ENCODE data around the gene LOXL1. TPM values are rescaled to one million over a fixed set of nuclear protein-coding genes. Genes with fewer than 3 reads are reported as not detected.
"Not testable (repeated sequence)": the region's sequence is repeated elsewhere in the genome, so short reads cannot be mapped to it uniquely, and the experiment has no call there.

LOXL1 gene
- total RNA-seq, 1 donor from 2014 or later = 0.13 TPM

DNA sequence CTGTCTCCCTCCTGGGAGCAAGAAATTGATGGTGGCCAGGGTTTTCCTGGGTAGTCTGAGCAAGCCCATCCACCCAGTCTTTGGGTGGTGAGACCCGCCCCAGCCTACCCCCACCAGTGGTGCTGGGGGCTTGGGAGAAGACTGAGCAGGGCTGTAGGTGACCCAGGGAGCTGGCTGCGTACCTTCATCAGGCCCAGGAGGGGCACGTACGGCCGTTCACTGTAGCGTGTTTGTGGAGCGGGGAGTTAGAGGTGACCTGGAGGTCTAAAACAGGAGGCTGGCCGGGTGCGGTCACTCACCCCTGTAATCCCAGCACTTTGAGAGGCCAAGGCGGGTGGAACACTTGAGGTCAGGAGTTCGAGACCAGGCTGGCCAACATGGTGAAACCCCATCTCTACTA lies 11.5 kb downstream of the LOXL1 start:
- no peak for DNase-seq (ENCODE audit: low read depth in 2 of 2)

DNA sequence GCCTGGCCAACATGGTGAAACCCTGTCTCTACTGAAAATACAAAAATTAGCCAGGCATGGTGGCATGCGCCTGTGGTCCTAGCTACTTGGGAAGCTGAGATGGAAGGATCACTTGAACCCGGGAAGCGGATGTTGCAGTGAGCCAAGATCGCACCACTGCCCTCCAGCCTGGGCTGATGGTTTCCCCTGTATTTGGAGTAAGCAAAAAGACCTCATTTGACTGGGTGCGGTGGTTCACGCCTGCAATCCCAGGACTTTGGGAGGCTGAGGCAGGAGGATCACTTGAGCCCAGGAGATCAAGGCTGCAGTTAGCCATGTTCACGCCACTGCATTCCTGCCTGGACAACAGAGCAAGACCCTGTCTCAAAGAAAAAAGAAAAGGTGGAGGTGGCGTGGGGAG lies 12.3 kb downstream of the LOXL1 start:
- DNase-seq (ENCODE audit: low read depth in 2 of 2) = not testable (repeated sequence)

DNA sequence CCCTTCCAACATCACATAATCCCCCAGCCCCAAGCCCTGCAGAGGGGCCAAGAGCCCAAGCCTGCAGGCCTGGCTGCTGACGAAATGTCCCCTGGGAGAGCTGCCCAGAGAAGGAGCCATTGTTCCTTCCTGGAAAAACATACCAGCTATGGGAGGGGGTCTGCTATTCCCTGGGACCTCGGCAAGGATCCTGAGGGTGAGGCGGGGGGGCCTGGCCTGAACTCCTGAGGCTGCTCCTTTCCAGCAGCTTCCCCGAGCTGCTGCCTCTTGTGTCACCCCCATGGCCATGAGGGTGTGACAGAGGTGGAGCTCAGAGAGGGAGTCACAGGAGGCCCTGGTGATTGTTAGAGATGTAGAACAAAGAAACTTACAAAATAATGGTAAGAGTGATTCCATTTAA lies 12.9 kb downstream of the LOXL1 start:
- no peak for DNase-seq (ENCODE audit: low read depth in 2 of 2)

DNA sequence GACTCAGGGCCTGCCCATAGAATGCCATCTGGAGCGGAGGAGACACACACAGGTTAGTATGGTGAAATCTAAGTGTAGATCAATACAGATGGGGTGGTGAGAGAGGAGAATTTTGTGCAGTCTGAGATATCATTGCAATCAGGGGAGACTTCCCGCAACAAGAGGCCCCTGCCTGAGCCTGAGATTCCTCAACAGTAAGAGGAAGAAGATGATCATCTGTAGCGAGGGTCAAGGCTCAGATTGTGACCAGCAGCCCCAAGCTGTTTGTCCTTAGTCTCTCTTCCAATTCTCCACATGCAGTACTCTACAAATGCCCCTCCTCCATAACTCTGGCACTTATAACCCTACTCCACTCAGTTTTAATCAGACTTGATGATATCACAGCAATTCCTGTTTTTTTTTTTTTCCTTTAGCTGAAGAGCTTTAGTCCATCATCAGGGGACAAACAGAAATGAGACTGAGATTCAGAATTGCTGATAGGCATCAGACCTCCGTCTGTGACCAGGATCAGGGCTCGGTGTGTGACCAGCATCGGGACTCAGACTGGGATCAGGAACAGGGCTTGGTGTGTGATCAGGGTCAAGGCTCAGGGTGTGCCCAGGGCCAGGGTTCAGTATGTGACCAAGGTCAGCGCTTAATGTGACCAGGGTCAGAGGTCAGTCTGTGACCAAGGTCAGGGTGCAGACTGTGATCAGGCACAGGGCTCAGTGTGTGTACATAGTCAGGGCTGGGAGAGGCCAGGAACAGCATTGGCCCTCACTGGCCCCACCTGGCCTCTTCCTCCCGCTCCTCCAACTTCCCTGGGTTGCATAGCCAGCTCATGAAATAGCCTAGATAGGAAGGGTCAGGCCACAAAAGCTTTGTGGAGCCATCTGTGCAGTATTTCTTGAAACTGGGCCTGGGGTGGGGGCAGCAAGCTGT lies 14.1 kb downstream of the LOXL1 start:
- no peak for DNase-seq (ENCODE audit: low read depth in 2 of 2)

DNA sequence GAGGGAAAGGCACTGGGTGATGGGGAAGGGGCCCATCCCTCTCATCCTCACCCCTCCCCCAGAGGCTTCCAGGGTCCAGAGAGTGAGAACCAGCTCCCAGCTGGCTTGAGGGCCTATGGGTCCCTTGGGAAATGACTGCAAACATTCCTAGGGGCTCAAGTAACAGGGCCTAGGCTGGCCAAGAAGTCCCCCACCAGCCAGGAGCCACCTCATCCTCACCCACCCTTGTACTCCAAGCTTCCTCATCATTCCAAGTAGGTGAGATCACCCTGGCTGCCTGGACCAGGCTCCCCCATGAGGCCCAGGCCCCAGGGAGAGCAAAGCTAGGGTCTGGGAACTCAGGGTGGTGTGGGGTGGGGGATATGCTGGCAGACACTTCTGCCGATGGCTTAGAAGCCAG lies 14.8 kb downstream of the LOXL1 start:
- no peak for DNase-seq (ENCODE audit: low read depth in 2 of 2)

DNA sequence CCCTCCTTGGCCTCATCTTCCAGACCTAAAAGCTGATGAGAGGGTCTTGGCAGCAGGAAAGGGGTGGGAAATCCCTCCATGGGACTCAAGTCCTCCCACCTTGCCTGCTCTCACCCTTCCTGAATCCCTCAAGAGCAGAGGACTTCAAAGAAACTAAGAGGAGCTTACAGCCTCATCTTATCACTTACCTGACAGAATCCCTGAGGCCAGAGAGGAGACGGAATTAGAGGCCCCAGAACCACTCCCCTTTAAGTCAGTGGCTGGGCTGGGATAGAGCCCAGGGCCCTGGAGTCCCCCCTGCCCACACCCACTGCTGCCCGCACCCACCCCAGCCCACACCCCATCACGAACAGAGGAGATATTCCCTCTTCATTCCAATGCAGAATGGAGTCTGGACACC lies 15.2 kb downstream of the LOXL1 start:
- DNase-seq (ENCODE audit: low read depth in 2 of 2) = no peak

DNA sequence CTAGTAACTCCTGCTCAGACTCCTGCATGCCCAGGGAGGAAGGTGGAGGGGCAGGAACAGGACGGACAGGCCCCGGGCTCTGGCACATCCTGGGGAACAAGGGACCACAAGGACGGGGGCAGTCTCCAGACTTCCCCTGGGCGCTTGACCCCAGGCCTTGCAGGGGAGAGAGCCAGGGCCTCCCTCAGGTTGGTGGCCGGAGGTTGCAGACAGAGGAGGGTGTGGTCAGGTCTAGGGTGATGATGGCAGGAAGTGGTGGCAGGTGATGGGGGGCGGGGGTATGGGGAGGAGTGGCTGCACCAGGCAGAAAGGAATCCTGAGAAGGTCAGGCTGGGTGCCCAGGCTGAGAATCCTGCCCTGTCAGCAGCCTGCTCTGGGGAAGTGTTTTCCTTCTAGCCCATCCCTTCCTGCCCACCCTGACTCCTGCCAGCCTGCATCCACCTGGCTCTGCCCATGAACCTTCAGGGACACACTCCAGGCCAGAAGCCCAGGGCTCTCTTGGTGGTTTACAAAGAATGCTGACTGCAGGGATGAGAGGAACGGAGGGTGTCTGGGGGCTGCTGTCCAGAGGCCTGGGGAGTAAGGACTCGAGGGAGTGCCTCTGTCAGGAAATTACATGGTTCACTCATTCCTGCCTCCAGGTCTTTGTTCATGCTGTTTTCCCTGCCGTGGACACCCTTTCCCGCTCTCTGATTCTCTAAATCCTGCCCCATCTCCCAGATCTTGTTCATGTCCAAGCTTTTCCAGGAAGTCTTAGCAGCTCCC lies 15.8 kb downstream of the LOXL1 start:
- no peak for DNase-seq (ENCODE audit: low read depth in 2 of 2)

DNA sequence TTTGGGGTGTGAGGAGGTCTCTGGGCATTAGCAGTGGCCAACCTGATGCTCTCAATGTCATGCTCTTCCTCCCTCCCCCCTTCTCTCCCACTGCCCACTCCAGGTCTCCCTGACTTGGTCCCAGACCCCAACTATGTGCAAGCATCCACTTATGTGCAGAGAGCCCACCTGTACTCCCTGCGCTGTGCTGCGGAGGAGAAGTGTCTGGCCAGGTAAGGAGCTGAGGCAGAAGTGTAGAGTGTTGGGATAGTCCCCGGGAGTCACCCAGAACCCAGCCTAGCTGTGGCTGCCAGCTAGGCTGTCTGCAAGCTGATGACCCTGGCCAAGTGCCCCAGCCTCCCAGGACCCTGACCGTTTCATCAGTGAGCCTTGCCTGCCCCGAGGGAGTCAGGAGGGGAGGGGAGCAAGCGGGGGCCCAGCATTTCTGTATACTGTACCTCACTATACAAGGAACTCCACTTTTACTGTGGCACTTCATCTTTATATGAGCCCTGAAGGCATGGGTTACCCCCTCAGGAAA lies 16.5 kb downstream of the LOXL1 start:
- no peak for DNase-seq (ENCODE audit: low read depth in 2 of 2)

DNA sequence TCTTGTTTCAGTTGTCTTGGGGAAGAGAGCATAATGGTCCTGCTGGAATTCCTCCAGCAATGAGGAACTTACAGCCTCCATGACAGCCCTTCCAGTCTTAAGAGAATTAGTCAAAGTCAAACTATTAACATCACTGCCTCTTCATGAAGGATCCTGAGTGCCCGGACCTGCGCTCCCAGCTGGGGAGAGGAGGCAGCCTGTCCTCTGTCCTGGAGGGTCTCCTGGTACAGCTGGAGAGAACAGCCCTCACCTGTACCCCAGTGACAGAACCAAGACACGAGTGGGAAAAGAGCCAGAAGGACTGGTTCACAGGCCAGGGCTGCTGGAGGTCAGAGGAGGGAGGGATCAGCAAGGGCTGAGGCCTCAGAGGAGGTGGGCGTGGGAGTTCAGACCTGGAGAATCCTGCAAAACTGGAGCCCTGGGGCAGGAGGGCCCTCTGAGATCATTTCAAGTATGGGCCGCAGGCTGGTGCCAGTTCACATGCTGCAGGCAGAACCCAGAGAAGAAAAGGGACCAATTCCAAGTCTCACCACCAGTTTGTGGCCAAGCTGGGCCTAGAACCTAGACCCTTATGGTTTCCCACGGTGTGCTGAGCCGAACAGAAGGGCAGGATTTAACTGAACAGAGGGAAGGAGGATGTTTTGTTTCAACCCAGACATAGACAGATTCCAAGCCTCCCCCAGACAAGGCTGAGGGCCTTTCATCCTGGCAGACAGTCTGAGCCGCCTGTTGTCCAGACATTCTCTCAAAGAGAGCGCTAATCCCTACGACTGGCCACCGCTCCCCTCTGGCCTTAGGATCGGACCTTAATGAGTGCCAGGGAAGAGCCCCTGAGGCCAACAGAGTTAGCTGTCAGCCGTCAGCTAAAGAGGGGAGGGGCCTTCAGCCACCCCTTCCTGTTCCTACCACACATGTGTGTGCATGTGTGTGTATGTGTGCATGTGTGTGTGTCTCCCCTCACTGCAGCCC lies 18.2 kb downstream of the LOXL1 start:
- no peak for DNase-seq (ENCODE audit: low read depth in 2 of 2)

DNA sequence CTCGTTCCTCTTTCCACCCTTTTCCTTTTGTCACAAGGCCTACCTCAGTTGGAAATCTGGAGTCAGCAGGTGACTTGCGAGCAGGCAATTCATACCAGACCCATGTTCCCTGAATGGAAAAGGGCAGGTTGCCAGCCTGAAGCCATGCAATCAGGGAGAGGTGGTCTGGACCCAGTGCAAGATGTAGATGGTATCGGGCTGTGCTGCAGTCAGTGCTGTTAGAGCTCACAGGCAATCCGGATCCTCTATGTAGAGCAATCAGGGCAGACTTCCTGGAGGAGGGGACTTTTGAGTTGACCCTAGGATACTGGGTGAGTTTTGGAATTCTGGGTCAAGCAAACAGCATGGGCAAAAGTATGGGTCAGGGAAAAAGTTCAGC lies 18.9 kb downstream of the LOXL1 start:
- DNase-seq (ENCODE audit: low read depth in 2 of 2) = no peak

DNA sequence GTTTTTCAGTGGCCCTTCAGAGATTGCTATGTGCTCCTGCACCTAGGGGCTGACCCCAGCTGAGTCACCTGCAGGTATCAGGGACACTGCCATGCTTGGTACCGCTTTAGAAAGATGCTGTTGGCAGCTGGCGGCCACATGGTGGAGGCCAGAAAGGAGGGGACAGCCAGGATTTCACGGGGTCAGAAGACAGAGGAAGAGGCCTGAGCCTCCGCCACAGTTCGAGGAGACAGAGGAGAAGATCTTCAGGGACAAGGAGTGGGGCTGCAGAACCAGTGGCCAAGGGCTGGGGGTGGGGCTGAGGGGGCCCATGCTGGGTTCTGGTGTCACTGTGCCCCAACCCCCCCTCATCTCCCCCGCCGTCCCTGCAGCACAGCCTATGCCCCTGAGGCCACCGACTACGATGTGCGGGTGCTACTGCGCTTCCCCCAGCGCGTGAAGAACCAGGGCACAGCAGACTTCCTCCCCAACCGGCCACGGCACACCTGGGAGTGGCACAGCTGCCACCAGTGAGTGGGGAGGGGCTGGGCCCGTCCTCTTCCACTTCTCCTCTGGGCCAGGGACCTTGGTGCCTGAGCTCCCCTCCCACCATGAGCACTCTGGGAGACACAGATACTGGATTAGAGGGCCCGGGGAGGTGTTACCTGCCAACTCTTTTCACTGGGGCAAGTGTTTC lies 19.9 kb downstream of the LOXL1 start:
- DNase-seq (ENCODE audit: low read depth in 2 of 2) = no peak

DNA sequence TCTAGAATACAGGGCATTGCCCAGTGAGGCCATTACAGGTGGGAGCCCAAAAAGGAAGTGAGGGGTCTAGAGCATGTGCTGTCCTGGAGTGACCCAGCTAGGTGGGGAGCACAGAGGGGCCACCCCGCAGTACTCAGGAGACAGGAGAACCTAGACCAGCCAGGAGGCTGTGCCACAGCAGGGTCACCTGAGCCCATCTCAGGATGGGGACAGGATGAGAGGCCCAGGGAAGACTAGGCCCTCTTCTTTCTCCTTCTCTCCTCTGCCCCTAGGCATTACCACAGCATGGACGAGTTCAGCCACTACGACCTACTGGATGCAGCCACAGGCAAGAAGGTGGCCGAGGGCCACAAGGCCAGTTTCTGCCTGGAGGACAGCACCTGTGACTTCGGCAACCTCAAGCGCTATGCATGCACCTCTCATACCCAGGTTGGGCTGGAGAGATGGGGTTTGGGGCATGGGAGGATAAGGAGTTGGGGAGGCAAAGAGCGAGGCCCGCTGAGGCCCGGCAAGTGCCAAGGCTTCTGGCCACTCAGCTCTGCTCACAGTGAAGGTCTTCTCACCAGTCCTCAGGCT lies 20.6 kb downstream of the LOXL1 start:
- no peak for DNase-seq (ENCODE audit: low read depth in 2 of 2)

DNA sequence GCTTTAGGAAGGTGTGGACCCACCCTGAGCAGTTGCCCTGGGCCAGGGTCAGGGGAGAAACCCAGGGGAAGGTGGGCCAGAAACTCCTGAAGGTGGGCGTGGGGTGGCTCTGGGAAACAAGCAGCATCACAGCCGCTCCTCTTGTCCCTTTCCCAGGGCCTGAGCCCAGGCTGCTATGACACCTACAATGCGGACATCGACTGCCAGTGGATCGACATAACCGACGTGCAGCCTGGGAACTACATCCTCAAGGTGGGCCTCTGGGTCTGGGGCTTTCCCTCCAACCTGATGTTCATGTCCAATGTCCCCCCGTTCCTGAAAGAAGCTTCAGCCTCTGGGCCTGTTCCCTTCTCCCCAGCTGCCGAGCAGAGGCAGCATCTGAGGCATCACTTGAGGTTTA lies 21.4 kb downstream of the LOXL1 start:
- no peak for DNase-seq (ENCODE audit: low read depth in 2 of 2)

DNA sequence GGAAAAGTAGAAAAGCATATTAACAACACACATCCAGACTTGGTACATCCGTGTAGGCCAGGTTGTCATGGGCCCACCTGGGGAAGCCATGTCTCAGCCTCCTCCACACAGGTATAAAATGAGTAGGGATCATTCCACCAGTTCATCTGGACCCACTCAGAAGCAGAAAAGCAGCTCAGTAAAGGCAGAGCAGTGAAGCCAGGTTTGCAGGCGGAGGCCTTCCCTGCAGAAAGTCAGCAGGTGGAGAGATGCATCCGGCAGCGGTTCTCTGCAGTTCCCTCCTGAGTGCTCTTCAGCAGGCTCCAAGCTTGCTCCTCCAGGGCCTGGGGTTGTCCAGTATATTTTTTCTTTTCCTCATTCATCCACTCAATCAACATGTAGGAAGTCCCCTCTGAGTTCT lies 22.1 kb downstream of the LOXL1 start:
- DNase-seq (ENCODE audit: low read depth in 2 of 2) = no peak

DNA sequence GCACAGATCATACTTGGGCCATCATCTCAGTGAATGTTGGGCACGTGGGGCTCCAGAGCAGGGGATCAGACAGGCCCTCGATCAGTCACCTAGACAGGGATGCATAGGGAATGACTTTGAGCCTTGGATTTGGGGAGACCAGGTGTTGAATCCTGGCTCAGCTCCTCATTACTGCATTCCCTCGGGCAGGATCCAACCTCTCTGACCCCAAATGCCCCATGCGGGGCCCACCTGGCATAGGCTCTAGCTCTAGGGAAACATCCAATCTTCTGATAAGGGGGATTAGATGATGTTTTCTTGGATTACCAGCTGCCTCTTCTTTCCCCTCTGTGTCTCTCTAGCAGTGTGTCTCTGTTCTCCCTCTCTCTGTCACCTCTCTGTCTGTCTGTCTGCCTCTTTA lies 22.7 kb downstream of the LOXL1 start:
- no peak for DNase-seq (ENCODE audit: low read depth in 2 of 2)

DNA sequence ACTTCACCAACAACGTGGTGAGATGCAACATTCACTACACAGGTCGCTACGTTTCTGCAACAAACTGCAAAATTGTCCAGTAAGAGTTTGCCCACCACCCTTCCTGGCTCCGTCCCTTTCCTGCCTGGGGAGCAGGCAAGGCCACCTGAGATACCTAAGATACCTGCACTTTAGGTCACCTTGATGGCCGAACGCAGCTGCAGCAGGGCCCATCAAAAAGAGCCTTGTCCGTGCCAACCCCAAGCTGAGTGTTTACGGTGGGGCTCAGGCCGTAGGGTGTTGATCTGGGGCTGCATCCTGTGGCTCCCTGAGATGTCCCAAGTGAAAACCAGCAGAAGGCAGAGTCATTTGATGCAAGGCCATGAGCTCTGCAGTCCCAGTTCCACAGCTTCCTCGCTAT lies 23.2 kb downstream of the LOXL1 start:
- DNase-seq (ENCODE audit: low read depth in 2 of 2) = no peak

DNA sequence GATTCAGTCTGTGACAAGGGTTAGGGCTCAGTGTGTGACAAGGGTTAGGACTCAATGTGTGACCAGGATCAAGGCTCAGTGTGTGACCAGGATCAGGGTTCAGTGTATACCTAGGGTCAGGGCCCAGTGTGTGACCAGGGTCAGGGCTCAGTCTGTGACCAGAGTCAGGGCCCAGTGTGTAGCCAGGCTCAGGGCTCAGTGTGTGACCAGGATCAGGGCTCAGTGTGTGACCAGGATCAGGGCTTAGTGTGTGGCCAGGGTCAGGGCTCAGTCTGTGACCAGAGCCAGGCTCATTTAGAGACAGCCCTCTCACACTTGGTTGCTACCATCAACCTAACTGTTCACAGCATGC lies 24.2 kb downstream of the LOXL1 start:
- DNase-seq (ENCODE audit: low read depth in 2 of 2) = no peak

DNA sequence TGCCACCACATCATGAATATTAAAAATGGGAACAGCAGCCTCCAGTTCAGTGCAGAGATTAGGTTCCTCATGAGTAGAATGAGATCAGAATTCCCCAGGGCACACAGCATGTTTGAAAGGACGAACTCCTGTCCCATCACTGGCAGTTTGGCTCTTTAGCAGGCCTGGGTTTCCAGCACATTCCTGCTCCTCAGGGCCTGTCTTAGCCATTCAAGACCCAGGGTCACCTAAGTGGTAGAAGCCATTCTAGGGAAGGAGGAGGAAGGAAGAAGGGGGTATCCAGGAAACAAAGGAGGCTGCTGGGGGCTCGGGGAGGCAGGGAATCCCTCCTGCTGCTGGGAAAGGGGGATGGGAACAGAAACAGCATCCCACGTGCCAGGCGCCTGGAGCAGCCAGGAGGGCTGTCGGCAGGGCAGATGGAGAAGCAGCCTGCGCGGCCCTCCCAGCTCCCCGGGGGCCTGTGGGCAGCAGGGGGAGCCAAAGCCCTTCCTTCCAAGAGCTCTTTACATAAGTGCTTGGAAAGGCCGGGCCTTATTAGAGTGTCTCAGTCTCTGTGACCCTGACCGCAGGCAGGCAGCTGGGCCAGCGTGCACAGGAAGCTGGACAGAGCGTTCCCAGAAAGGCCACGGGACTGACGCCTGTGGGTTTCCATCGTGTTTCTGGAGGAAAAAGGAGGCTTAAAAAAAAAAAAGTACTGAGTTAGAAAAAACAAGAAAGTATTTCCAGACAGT lies 24.7 kb downstream of the LOXL1 start:
- peak; percentile 69 to 97 for DNase-seq (ENCODE audit: low read depth in 2 of 2)

DNA sequence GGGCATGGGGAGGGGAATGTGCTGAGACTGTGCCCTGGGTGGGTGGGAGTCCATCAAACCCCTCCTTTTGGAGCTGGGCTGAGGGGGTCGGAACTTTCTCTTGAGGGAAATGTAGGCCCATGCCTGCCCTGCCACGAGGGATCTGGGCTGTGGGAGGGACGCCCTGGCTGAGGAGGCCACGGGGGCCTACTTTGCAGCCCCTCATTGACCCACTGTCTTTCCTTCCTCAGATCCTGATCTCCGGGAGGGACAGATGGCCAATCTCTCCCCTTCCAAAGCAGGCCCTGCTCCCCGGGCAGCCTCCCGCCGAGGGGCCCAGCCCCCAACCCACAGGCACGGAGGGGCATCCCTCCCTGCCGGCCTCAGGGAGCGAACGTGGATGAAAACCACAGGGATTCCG lies 25.3 kb downstream of the LOXL1 start:
- DNase-seq (ENCODE audit: low read depth in 2 of 2) = no peak
